Ectodermal cell (in vitro differentiated cells): ENCODE measurements around the gene AFF1.

Source experiments
- H3K27ac ChIP-seq: 2 replicates; pipeline ENCODE4 v1.7.0; 2013; ENCODE audit warnings: mild to moderate bottlenecking, low read depth, low read length; ENCODE audit not compliant: insufficient read depth, poor library complexity, severe bottlenecking
- H3K27me3 ChIP-seq: 2 replicates; pipeline ENCODE4 v1.7.0; 2013; ENCODE audit warnings: mild to moderate bottlenecking, low read length; ENCODE audit not compliant: insufficient read depth, control insufficient read depth, poor library complexity, severe bottlenecking
- H3K36me3 ChIP-seq: one replicate; pipeline ENCODE4 v1.7.0; 2013; ENCODE audit warnings: low read length; ENCODE audit not compliant: control insufficient read depth, insufficient read depth
- H3K4me1 ChIP-seq: one replicate; pipeline ENCODE4 v1.7.0; 2013; ENCODE audit warnings: low read length; ENCODE audit not compliant: control insufficient read depth, insufficient read depth
- H3K4me3 ChIP-seq: 2 replicates; pipeline ENCODE4 v1.7.0; 2013; ENCODE audit warnings: low read depth, low read length, control low read depth; ENCODE audit not compliant: insufficient read depth
- H3K9me3 ChIP-seq: 2 replicates; pipeline ENCODE4 v1.7.0; 2013; ENCODE audit warnings: mild to moderate bottlenecking, low read length, moderate library complexity; ENCODE audit not compliant: control insufficient read depth
- WGBS, 2 experiments: methylation state at CpG; one replicate each; pipeline ENCODE4 v1.1.7; 2013; ENCODE audit warnings: missing lambda C conversion rate in 2 of 2; 5-methylcytosine and 5-hydroxymethylcytosine counted together

The AFF1 gene

GRCh38 chr4:87166296-87166854 is 231.6 kb downstream of the AFF1 start:
- Histone ChIP-seq H3K27ac (no peak overlapping the region), H3K4me1 (no peaks in the 10 kb centered on the region), H3K36me3 (peaks cover 3% of the 10 kb centered on the region), H3K4me3 (no peak overlapping the region), H3K27me3 (no peaks in the 10 kb centered on the region), H3K9me3 (no peaks in the 10 kb centered on the region)
- WGBS, 2 experiments: 94 to 95% methylated on average over 1 to 3 of the region's 3 CpGs

DNA sequence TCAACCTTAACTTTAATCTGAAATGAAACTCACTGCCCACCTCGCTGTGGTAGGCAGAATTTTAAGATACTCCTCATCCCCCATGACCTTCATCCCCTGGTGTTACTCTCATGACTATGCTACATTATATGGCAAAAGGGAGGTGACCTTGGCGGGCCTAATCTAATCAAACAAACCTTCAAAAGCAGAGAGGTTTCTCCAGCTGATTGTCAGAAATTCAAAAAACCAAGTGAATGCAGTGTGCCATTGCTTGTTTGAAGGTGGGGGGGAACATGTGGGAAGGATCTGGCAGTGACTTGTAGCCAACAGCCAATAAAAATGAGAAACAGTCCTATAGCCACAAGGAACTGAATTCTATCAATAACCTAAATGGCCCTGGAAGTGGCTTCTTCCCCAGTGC is 237.1 kb downstream of the AFF1 start:
- H3K4me1 ChIP-seq: no peaks in the 10 kb centered on the region
- no peak overlapping the region for H3K27ac ChIP-seq
- H3K9me3 ChIP-seq: no peaks in the 10 kb centered on the region
- WGBS, 2 experiments: 93 to 96% methylated on average over 1 to 2 of the region's 2 CpGs
- no peaks in the 10 kb centered on the region for H3K27me3 ChIP-seq
- H3K4me3 ChIP-seq: no peak overlapping the region
- peaks cover 3% of the 10 kb centered on the region for H3K36me3 ChIP-seq

- H3K27me3 ChIP-seq: no peaks in the 10 kb centered on the region
- H3K9me3 ChIP-seq: no peaks in the 10 kb centered on the region
- no peak overlapping the region for H3K27ac ChIP-seq
- whole genome bisulfite sequencing, 2 experiments: 100% methylated on average over 1 of the region's 2 CpGs
- H3K4me1 ChIP-seq: no peaks in the 10 kb centered on the region
- H3K36me3 ChIP-seq: peaks cover 3% of the 10 kb centered on the region
- H3K4me3 ChIP-seq: no peak overlapping the region
Observed at GRCh38 chr4:87174672-87175071, 239.9 kb downstream of the AFF1 start.

DNA sequence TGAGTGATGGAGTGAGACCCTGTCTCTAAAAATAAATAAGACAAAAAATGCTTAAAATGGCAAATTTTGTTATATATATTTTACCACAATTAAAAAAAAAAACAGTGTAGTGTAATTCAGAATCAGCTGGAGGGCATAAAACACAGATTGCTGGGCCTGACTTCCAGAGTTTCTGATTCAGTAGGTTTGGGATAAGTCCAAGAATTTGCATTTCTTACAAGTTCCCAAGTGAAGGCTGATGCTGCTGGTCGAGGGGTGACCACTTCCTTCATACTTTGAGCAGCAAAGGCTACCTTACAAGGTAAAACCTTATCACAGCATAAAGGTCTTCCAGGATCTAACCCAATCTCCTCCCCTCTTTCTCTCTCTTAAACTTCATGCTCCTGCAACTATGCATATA is 244.9 kb downstream of the AFF1 start:
- H3K4me3 ChIP-seq: no peak overlapping the region
- WGBS, 2 experiments: 80% methylated on average over 1 of the region's 1 CpG
- H3K27me3 ChIP-seq: no peaks in the 10 kb centered on the region
- H3K4me1 ChIP-seq: no peaks in the 10 kb centered on the region
- no peak overlapping the region for H3K27ac ChIP-seq
- H3K9me3 ChIP-seq: no peaks in the 10 kb centered on the region
- no peaks in the 10 kb centered on the region for H3K36me3 ChIP-seq

GRCh38 chr4:87180767-87181166 is 246.0 kb downstream of the AFF1 start:
- Histone ChIP-seq H3K4me3 (no peak overlapping the region), H3K27me3 (no peaks in the 10 kb centered on the region), H3K36me3 (no peaks in the 10 kb centered on the region), H3K4me1 (no peaks in the 10 kb centered on the region), H3K9me3 (no peaks in the 10 kb centered on the region), H3K27ac (no peak overlapping the region)
- 93 to 98% methylated on average over 2 of the region's 2 CpGs for WGBS, 2 experiments

GRCh38 chr4:87185146-87185870 is 250.5 kb downstream of the AFF1 start:
- H3K27ac ChIP-seq: no peak overlapping the region
- no peaks in the 10 kb centered on the region for H3K36me3 ChIP-seq
- WGBS, 2 experiments: 94 to 96% methylated on average over 5 of the region's 5 CpGs

DNA sequence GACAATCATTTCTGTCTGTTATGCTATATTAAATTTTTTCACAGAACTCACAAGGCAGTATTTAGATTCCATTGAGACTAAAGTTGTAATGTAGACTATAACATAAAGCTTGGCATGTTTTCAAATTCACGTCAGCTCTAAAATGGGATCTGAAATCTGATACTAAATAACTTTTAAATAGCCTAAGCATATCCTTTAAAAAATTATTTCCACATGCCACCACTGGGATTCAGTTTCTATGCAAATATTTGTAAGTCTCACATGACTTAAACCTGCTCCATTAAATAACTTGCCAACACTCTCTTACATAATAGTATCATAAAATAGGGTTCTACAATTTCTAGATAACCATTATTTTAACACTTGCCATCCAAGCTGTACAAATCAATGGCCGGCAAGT is 253.2 kb downstream of the AFF1 start:
- WGBS, 2 experiments: 97% methylated on average over 2 of the region's 2 CpGs
- Histone ChIP-seq H3K4me3 (no peak overlapping the region), H3K27ac (no peak overlapping the region), H3K9me3 (no peaks in the 10 kb centered on the region), H3K36me3 (no peaks in the 10 kb centered on the region), H3K4me1 (no peaks in the 10 kb centered on the region), H3K27me3 (no peaks in the 10 kb centered on the region)

More at GRCh38 chr4:87185146-87185870, 250.5 kb downstream of the AFF1 start:
- H3K4me1 ChIP-seq: no peaks in the 10 kb centered on the region
- H3K27me3 ChIP-seq: no peaks in the 10 kb centered on the region
- no peak overlapping the region for H3K4me3 ChIP-seq
- H3K9me3 ChIP-seq: no peaks in the 10 kb centered on the region

GRCh38 chr4:87188932-87189331 is 254.1 kb downstream of the AFF1 start:
- Histone ChIP-seq H3K9me3 (no peaks in the 10 kb centered on the region), H3K4me3 (no peak overlapping the region), H3K4me1 (no peaks in the 10 kb centered on the region), H3K27ac (no peak overlapping the region), H3K27me3 (no peaks in the 10 kb centered on the region), H3K36me3 (no peaks in the 10 kb centered on the region)
- 96% methylated on average over 7 of the region's 7 CpGs for WGBS, 2 experiments
